Heart right ventricle (tissue), 16 donors: ENCODE results near the gene LTBP1. TPM values are rescaled to one million over a fixed set of nuclear protein-coding genes. Genes with fewer than 3 reads are reported as not detected.
A peak's percentile ranks its signal among the peaks of the same experiment; 100 is the strongest.

ENCODE experiments used
- ATAC-seq, 8 donors: fragments of 200-7000 bp; cut with Tn5 transposase; one replicate each; pipeline ENCODE4 v1.9.1; 2020; ENCODE audit warnings: mild to moderate bottlenecking in 8 of 8, moderate library complexity in 8 of 8, moderate number of reproducible peaks in 1 of 8
- DNase-seq, 2 donors: peaks; one replicate each; pipeline ENCODE4 v3.0.0-alpha.2; 2020
- H3K27ac ChIP-seq, 10 donors: fragments of 200-600 bp; sonication (generic) in 2 of 10; one replicate each; pipeline versions ENCODE4 v1.5.0 to v1.8.0; 2020 to 2022; ENCODE audit warnings: mild to moderate bottlenecking in 3 of 10
- H3K27me3 ChIP-seq, 7 donors: fragments of 200-600 bp; one replicate each; pipeline ENCODE4 v1.8.0; 2021 to 2022; ENCODE audit warnings: mild to moderate bottlenecking in 2 of 7
- H3K36me3 ChIP-seq, 9 donors: fragments of 200-600 bp; sonication (generic) in 1 of 9; one replicate each; pipeline versions ENCODE4 v1.5.0 to v1.8.0; 2020 to 2022; ENCODE audit warnings: mild to moderate bottlenecking in 2 of 9
- H3K4me1 ChIP-seq, 9 donors: fragments of 200-600 bp; sonication (generic) in 1 of 9; one replicate each; pipeline versions ENCODE4 v1.5.0 to v1.8.0; 2020 to 2022; ENCODE audit warnings: mild to moderate bottlenecking in 4 of 9
- H3K4me3 ChIP-seq, 10 donors: fragments of 200-600 bp; sonication (generic) in 2 of 10; one replicate each; pipeline versions ENCODE4 v1.5.0 to v1.8.0; 2020 to 2022; ENCODE audit warnings: mild to moderate bottlenecking in 7 of 10, moderate library complexity in 2 of 10
- H3K9me3 ChIP-seq, 11 donors: fragments of 200-600 bp in 10 of 11; sonication (generic) in 2 of 11; one replicate each; pipeline versions ENCODE4 v1.5.0 to v1.8.0; 2013 to 2022; ENCODE audit warnings: mild to moderate bottlenecking in 2 of 11, control low read depth in 1 of 11, moderate library complexity in 1 of 11
- CTCF ChIP-seq, 9 donors: fragments of 200-600 bp; sonication (generic) in 2 of 9; IDR thresholded peaks; one replicate each; pipeline versions ENCODE4 v1.5.0 to v1.8.0; 2021 to 2022; ENCODE audit warnings: antibody characterized with exemption in 9 of 9, mild to moderate bottlenecking in 5 of 9, moderate library complexity in 1 of 9
- whole genome bisulfite sequencing, 2 donors: extraction: QIAGEN DNeasy Blood & Tissue Kit; methylation state at CpG; one replicate each; pipeline ENCODE4 v1.1.7; 2013; ENCODE audit warnings: inconsistent platforms in 1 of 2; 5-methylcytosine and 5-hydroxymethylcytosine counted together
- intact Hi-C, 10 donors: fragments of 100-400 bp; cut with DNase I; formaldehyde crosslinking; loops; one replicate each; pipeline versions ENCODE4 v1.11.1 to v1.14.2; 2022
- polyA plus RNA-seq, 2 donors: library from polyadenylated mRNA; stranded (reverse); fragments of 200-250 nt; gene quantifications; one replicate each; pipeline ENCODE4 v1.2.3, GENCODE V29; 2013
- total RNA-seq, 10 donors: library from RNA; stranded (reverse); fragmentation: NEBNext Ultra II Directional in 3 of 10; extraction: Animal tissue kit (Norgen Biotek cat#: 25700) in 3 of 10; gene quantifications; one replicate each; pipeline versions ENCODE4 v1.2.1 to v1.2.4, GENCODE V29; 2021 to 2023
- donor health status: Arrhythmogenic right ventricular cardiomyopathy.
- donor health status: ischemic (EF 13 %, LVEDD 7.1; RV severe dilation, severe dysfunction).
- donor health status: healthy with polysubstance abuse.
- donor health status: DM: no; HTN: yes; CAD: no.
- donor health status: DM: no; HTN: no; CAD: no.
- donor health status: ischemic (EF 25% LVEDD 6.9; RV normal size, moderate dysfunction).
- donor health status: ischemic (EF 25% LVEDD 5.7; RV mildly dilated, moderate dysfunction).
- donor health status: healthy.
- donor health status: DM: yes; HTN: yes; CAD: no.
- donor health status: Ischemic cardiomyopathy.
- donor health status: ischemic (EF 35%, LVEDD 5.7; RV mildly dilated, moderate dysfunction).
- donor health status: nonischemic (EF 11% LVEDD 7.7; RV severe dilation, severe dysfunction).
- donor health status: DM: yes; HTN: yes; CAD: no.
- donor health status: PGD.
- donor health status: ischemic (EF 29% LVEDD 5.4; RV normal size, mild dysfunction).
- donor health status: nonischemic (EF 23%, LVEDD 6.1; RV moderate dilation, normal function).

LTBP1 gene
- total and polyA plus RNA-seq, 12 donors: 22.4 to 164 (median 84.3) TPM

DNA sequence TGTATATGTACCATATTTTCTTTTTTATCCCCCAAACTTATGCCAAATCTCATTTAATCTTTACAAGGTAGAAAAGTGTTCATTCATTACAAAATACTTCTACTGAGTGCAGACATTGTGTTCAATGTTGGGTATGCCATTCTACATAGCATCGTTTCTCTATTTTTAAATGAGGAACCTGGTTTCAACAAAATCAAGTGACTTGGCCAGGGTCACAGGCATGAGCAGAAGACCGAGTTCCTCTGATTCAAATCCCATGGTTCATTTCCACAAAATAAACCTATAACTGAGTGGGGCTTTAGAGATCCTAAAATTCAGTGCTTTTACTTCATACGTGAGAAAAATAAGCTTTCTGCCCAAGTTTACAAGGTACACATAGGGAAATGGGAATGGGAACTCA lies 448.3 kb downstream of the LTBP1 start:
- no peak overlapping the region for H3K27ac ChIP-seq
- peaks cover 0 to 10% (median 0%) of the 10 kb centered on the region in 11 donors for H3K9me3 ChIP-seq
- WGBS, 2 donors: 81 to 97% methylated on average over 3 of the region's 3 CpGs
- no peak overlapping the region for H3K4me3 ChIP-seq
- H3K36me3 ChIP-seq: peaks cover 0 to 38% (median 2%) of the 10 kb centered on the region in 9 donors
- H3K4me1 ChIP-seq: peaks cover 0 to 10% (median 0%) of the 10 kb centered on the region in 9 donors
- DNase-seq (no peak), ATAC-seq (no peak)
- H3K27me3 ChIP-seq: no peaks in the 10 kb centered on the region
- no peak for TF ChIP-seq CTCF (IDR thresholded peaks at IDR 0.05)
- intact Hi-C loops: no loop called here

DNA sequence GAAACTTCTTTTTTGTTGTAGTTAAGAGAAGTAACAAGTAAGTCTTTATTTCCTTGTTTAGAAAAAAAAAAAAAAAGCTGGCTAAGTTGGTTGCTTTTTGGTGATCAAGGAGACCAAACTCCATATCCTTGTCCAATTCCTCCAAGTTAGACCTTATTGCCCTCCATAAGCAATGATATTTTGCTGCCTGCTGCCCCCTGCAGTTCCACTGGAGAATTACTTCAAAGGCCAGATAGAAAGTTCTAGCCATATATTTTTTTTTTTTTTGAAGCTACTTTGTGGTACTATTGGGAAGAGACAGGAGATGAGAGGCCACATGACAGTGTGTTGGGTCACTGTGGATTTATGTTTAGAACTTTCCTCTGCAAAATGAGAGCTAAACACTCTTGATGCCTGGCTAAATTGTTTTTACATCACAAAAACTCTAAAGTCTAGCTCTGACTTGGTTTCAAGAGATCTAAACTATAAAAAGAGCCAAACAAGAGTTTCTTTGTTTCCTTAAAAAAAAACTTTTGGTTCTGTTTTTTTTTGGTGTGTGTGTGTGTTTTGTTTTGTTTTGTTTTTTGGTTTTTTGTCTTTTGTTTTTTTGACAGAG lies 449.0 kb downstream of the LTBP1 start:
- intact Hi-C loops: no loop called here
- Histone ChIP-seq H3K27me3 (no peaks in the 10 kb centered on the region), H3K4me1 (peaks cover 0 to 11% (median 0%) of the 10 kb centered on the region in 9 donors), H3K9me3 (peaks cover 0 to 10% (median 0%) of the 10 kb centered on the region in 11 donors), H3K36me3 (peaks cover 0 to 31% (median 0%) of the 10 kb centered on the region in 9 donors), H3K27ac (peak overlapping the region in 3 of 10 donors; percentile 9 to 21 (median 20)), H3K4me3 (no peak overlapping the region)
- DNase-seq (peak in 1 of 2 donors; percentile 13), ATAC-seq (peak in 1 of 8 donors; percentile 34)
- peak; percentile 23 to 65 (median 50) for TF ChIP-seq CTCF (IDR thresholded peaks at IDR 0.05)

DNA sequence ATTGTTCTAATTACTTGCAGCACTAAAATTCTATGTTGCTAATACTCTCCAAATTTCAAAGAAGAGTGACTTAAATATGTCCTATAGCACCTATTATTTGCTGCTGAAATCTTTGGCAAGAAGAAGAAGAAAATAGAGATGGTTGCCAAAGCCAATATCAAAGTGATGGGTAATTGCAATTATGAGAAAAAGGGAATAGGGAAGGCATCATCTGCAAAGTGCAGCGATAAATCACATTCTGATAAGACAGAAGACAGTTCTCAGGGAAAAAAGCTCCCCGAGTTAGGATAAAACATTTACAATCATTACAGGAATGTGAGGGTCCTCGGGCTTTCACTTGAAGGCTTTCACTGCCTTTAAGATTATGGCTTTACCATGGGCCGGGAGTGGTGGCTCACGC lies 457.6 kb downstream of the LTBP1 start:
- Histone ChIP-seq H3K4me3 (no peak overlapping the region), H3K27ac (no peak overlapping the region), H3K4me1 (peaks cover 0 to 18% (median 0%) of the 10 kb centered on the region in 9 donors), H3K36me3 (no peaks in the 10 kb centered on the region), H3K27me3 (no peaks in the 10 kb centered on the region), H3K9me3 (peaks cover 0 to 13% (median 8%) of the 10 kb centered on the region in 11 donors)
- ATAC-seq (no peak), DNase-seq (no peak)
- no peak for TF ChIP-seq CTCF (IDR thresholded peaks at IDR 0.05)
- intact Hi-C loops: loop anchor here in 1 of 10 donors (10.0 kb wide), 1 partner anchor 170 kb away; no protein-coding TSS in a partner anchor
- WGBS, 2 donors: 84 to 88% methylated on average over 5 of the region's 5 CpGs

GRCh38 chr2:33406622-33407021 lies 459.9 kb downstream of the LTBP1 start:
- H3K27ac ChIP-seq: no peak overlapping the region
- H3K4me3 ChIP-seq: no peak overlapping the region
- no peak for ATAC-seq
- DNase-seq: no peak
- H3K27me3 ChIP-seq: no peaks in the 10 kb centered on the region
- H3K9me3 ChIP-seq: peaks cover 0 to 13% (median 8%) of the 10 kb centered on the region in 11 donors
- H3K4me1 ChIP-seq: peaks cover 0 to 12% (median 0%) of the 10 kb centered on the region in 9 donors
- 70 to 82% methylated on average over 2 of the region's 2 CpGs for WGBS, 2 donors
- no peaks in the 10 kb centered on the region for H3K36me3 ChIP-seq
- no peak for TF ChIP-seq CTCF (IDR thresholded peaks at IDR 0.05)
- intact Hi-C loops: loop anchor here in 1 of 10 donors (10.0 kb wide), 1 partner anchor 168 kb away; no protein-coding TSS in a partner anchor
